ENCODE results near the gene C5AR2. TPM values are rescaled to one million over a fixed set of nuclear protein-coding genes. Genes with fewer than 3 reads are reported as not detected.
"Not testable (repeated sequence)": the region's sequence is repeated elsewhere in the genome, so short reads cannot be mapped to it uniquely, and the experiment has no call there.

The C5AR2 gene
- total and polyA plus RNA-seq, 2 donors (not counting 1 experiment from before 2014, with no cell fraction given) = under 0.01 to 0.08 TPM

DNA sequence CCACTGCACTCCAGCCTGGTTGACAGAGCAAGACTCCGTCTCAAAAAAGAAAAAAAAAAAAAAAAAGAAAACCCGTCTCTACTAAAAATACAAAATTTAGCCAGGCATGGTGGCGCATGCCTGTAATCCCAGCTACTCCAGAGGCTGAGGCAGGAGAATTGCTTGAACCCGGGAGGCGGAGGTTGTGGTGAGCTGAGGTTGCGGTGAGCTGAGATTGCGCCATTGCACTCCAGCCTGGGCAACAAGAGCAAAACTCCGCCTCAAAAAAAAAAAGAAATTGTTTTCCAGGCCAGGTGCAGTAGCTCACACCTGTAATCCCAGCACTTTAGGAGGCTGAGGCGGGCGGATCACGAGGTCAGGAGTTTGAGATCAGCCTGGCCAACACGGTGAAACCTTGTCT is 54.6 kb downstream of the C5AR2 start:
- H3K36me3 ChIP-seq (ENCODE audit: control insufficient read depth, insufficient read depth, low read length); H3K4me2 ChIP-seq (ENCODE audit: extremely low read depth, insufficient read depth, low read length); H3K79me2 ChIP-seq (ENCODE audit: control insufficient read depth, insufficient read depth, low read length); DNase-seq (ENCODE audit: low read depth in 2 of 2); H3K27me3 ChIP-seq (ENCODE audit: control insufficient read depth, insufficient read depth, low read length); H3K9ac ChIP-seq (ENCODE audit: insufficient read depth, low read length); H4K20me1 ChIP-seq (ENCODE audit: control insufficient read depth, extremely low read depth, insufficient read depth, low read length); H2AFZ ChIP-seq (ENCODE audit: low read length); H3K27ac ChIP-seq (ENCODE audit: insufficient read depth, low read length); H3K4me1 ChIP-seq (ENCODE audit: control insufficient read depth, extremely low read depth, insufficient read depth, low read length); H3K9me3 ChIP-seq (ENCODE audit: control insufficient read depth, insufficient read depth, low read depth, low read length); H3K4me3 ChIP-seq (replicated peaks in 1 of 4; ENCODE audit: control extremely low read depth in 1 of 4, insufficient read depth in 1 of 4, low read depth in 3 of 4, low read length in 4 of 4): not testable (repeated sequence)

GRCh38 chr19:47387623-47388022 is 55.6 kb downstream of the C5AR2 start:
- H3K36me3 ChIP-seq (ENCODE audit: control insufficient read depth, insufficient read depth, low read length); H3K27me3 ChIP-seq (ENCODE audit: control insufficient read depth, insufficient read depth, low read length); H3K9ac ChIP-seq (ENCODE audit: insufficient read depth, low read length); H2AFZ ChIP-seq (ENCODE audit: low read length); H3K27ac ChIP-seq (ENCODE audit: insufficient read depth, low read length); H4K20me1 ChIP-seq (ENCODE audit: control insufficient read depth, extremely low read depth, insufficient read depth, low read length); H3K9me3 ChIP-seq (ENCODE audit: control insufficient read depth, insufficient read depth, low read depth, low read length); H3K4me1 ChIP-seq (ENCODE audit: control insufficient read depth, extremely low read depth, insufficient read depth, low read length); H3K4me2 ChIP-seq (ENCODE audit: extremely low read depth, insufficient read depth, low read length); DNase-seq (ENCODE audit: low read depth in 2 of 2); H3K4me3 ChIP-seq (replicated peaks in 1 of 4; ENCODE audit: control extremely low read depth in 1 of 4, insufficient read depth in 1 of 4, low read depth in 3 of 4, low read length in 4 of 4); H3K79me2 ChIP-seq (ENCODE audit: control insufficient read depth, insufficient read depth, low read length): not testable (repeated sequence)

GRCh38 chr19:47388721-47389120 is 56.7 kb downstream of the C5AR2 start:
- H3K9ac ChIP-seq (ENCODE audit: insufficient read depth, low read length); H3K4me3 ChIP-seq (replicated peaks in 1 of 4; ENCODE audit: control extremely low read depth in 1 of 4, insufficient read depth in 1 of 4, low read depth in 3 of 4, low read length in 4 of 4); H3K36me3 ChIP-seq (ENCODE audit: control insufficient read depth, insufficient read depth, low read length); H3K9me3 ChIP-seq (ENCODE audit: control insufficient read depth, insufficient read depth, low read depth, low read length); H4K20me1 ChIP-seq (ENCODE audit: control insufficient read depth, extremely low read depth, insufficient read depth, low read length); H3K79me2 ChIP-seq (ENCODE audit: control insufficient read depth, insufficient read depth, low read length); DNase-seq (ENCODE audit: low read depth in 2 of 2); H2AFZ ChIP-seq (ENCODE audit: low read length); H3K27me3 ChIP-seq (ENCODE audit: control insufficient read depth, insufficient read depth, low read length); H3K27ac ChIP-seq (ENCODE audit: insufficient read depth, low read length); H3K4me2 ChIP-seq (ENCODE audit: extremely low read depth, insufficient read depth, low read length); H3K4me1 ChIP-seq (ENCODE audit: control insufficient read depth, extremely low read depth, insufficient read depth, low read length): not testable (repeated sequence)

- no peaks in the 10 kb centered on the region for H4K20me1 ChIP-seq (ENCODE audit: control insufficient read depth, extremely low read depth, insufficient read depth, low read length)
- H3K36me3 ChIP-seq (ENCODE audit: control insufficient read depth, insufficient read depth, low read length) = no peaks in the 10 kb centered on the region
- no peak overlapping the region for H3K4me3 ChIP-seq (replicated peaks in 1 of 4; ENCODE audit: control extremely low read depth in 1 of 4, insufficient read depth in 1 of 4, low read depth in 3 of 4, low read length in 4 of 4)
- no peak for TF ChIP-seq EZH2 (IDR thresholded peaks at IDR 0.05; ENCODE audit: low read length, missing control alignments)
- TF ChIP-seq, protein P1, sequence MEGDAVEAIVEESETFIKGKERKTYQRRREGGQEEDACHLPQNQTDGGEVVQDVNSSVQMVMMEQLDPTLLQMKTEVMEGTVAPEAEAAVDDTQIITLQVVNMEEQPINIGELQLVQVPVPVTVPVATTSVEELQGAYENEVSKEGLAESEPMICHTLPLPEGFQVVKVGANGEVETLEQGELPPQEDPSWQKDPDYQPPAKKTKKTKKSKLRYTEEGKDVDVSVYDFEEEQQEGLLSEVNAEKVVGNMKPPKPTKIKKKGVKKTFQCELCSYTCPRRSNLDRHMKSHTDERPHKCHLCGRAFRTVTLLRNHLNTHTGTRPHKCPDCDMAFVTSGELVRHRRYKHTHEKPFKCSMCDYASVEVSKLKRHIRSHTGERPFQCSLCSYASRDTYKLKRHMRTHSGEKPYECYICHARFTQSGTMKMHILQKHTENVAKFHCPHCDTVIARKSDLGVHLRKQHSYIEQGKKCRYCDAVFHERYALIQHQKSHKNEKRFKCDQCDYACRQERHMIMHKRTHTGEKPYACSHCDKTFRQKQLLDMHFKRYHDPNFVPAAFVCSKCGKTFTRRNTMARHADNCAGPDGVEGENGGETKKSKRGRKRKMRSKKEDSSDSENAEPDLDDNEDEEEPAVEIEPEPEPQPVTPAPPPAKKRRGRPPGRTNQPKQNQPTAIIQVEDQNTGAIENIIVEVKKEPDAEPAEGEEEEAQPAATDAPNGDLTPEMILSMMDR (conservative IDR thresholded peaks at IDR 0.05 in 1 of 2, IDR thresholded peaks at IDR 0.05 in 1 of 2; ENCODE audit: low read depth in 1 of 2, low read length in 2 of 2) = no peak
- no peak overlapping the region for H2AFZ ChIP-seq (ENCODE audit: low read length)
- no peak overlapping the region for H3K27ac ChIP-seq (ENCODE audit: insufficient read depth, low read length)
- H3K79me2 ChIP-seq (ENCODE audit: control insufficient read depth, insufficient read depth, low read length) = no peaks in the 10 kb centered on the region
- H3K4me1 ChIP-seq (ENCODE audit: control insufficient read depth, extremely low read depth, insufficient read depth, low read length) = no peaks in the 10 kb centered on the region
- H3K27me3 ChIP-seq (ENCODE audit: control insufficient read depth, insufficient read depth, low read length) = no peaks in the 10 kb centered on the region
- H3K9me3 ChIP-seq (ENCODE audit: control insufficient read depth, insufficient read depth, low read depth, low read length) = no peaks in the 10 kb centered on the region
- DNase-seq (ENCODE audit: low read depth in 2 of 2) = no peak
- no peak overlapping the region for H3K4me2 ChIP-seq (ENCODE audit: extremely low read depth, insufficient read depth, low read length)
- H3K9ac ChIP-seq (ENCODE audit: insufficient read depth, low read length) = no peak overlapping the region
Measured at GRCh38 chr19:47389150-47389556, 57.2 kb downstream of the C5AR2 start.

Measured in fibroblast of lung (primary cell).